SH-SY5Y (cell line): ENCODE data around the gene CTCF.

ENCODE experiments used
- GATA2 ChIP-seq: IDR thresholded peaks from 2 replicates; pipeline ENCODE4 v1.6.1; 2011; ENCODE audit warnings: mild to moderate bottlenecking, low read depth, low read length
- GATA3 ChIP-seq: IDR thresholded peaks from 2 replicates; pipeline ENCODE4 v1.6.1; 2011; ENCODE audit warnings: low read depth, mild to moderate bottlenecking, low read length, moderate library complexity

- TF ChIP-seq GATA2 = no peak
- no peak for TF ChIP-seq GATA3
Measured at GRCh38 chr16:67663151-67663876, 101.0 kb downstream of the CTCF start.
